A673 (cell line): ENCODE results near the gene TEX53. TPM values are rescaled to one million over a fixed set of nuclear protein-coding genes. Genes with fewer than 3 reads are reported as not detected.

ENCODE experiments used
- BruUV-seq: library from RNA; stranded (reverse); fragments of 400-500 nt; replicated peaks from 2 replicates; lab custom pipeline; 2021; lab: Mats Ljungman, UMichigan
- CTCF ChIA-PET: fragments of 300-600 bp; sonication (Branson Sonifier 250); formaldehyde crosslinking; loops from one replicate; lab custom pipeline; 2022; ENCODE audit warnings: antibody characterized with exemption; lab: Charles Lee
- POLR2A ChIA-PET: fragments of 300-600 bp; sonication (Branson Sonifier 250); formaldehyde crosslinking; loops from one replicate; lab custom pipeline; 2022; ENCODE audit warnings: antibody characterized with exemption; ENCODE audit not compliant: low non-redundant PET; lab: Charles Lee
- DNase-seq: peaks from one replicate; pipeline ENCODE4 v3.0.0-alpha.2; 2015; ENCODE audit warnings: low spot score
- H3K27ac ChIP-seq: fragments of 200-600 bp; sonication (generic); 2 replicates; pipeline ENCODE4 v1.5.1; 2016; ENCODE audit warnings: mixed run types, low read depth, mild to moderate bottlenecking, mixed read lengths, antibody characterized with exemption, low read length; ENCODE audit not compliant: poor library complexity, severe bottlenecking
- H3K27me3 ChIP-seq: fragments of 200-600 bp; sonication (generic); replicated peaks from 2 replicates; pipeline ENCODE4 v1.6.1; 2017; ENCODE audit warnings: mixed run types, low read depth, mild to moderate bottlenecking, mixed read lengths, antibody characterized with exemption, low read length; ENCODE audit not compliant: insufficient read depth, poor library complexity
- H3K36me3 ChIP-seq: fragments of 200-600 bp; sonication (generic); 2 replicates; pipeline ENCODE4 v1.6.1; 2016; ENCODE audit warnings: mixed run types, mild to moderate bottlenecking, mixed read lengths, antibody characterized with exemption, low read length; ENCODE audit not compliant: insufficient read depth, poor library complexity, severe bottlenecking
- H3K4me1 ChIP-seq: fragments of 200-600 bp; sonication (generic); 2 replicates; pipeline ENCODE4 v1.6.1; 2017; ENCODE audit warnings: mixed run types, mild to moderate bottlenecking, mixed read lengths, antibody characterized with exemption, low read length; ENCODE audit not compliant: insufficient read depth, poor library complexity, severe bottlenecking
- H3K4me3 ChIP-seq: fragments of 200-600 bp; sonication (generic); 2 replicates; pipeline ENCODE4 v1.5.1; 2016; ENCODE audit warnings: low read depth, mixed run types, mild to moderate bottlenecking, mixed read lengths, low read length; ENCODE audit not compliant: poor library complexity, severe bottlenecking
- H3K9me3 ChIP-seq: fragments of 200-600 bp; sonication (generic); 2 replicates; pipeline ENCODE4 v1.6.1; 2016; ENCODE audit warnings: mixed run types, low read depth, mild to moderate bottlenecking, mixed read lengths, antibody characterized with exemption, low read length; ENCODE audit not compliant: poor library complexity, severe bottlenecking
- CTCF ChIP-seq: fragments of 300-800, 200-600 bp; sonication (generic); conservative IDR thresholded peaks from 2 replicates; pipeline ENCODE4 v1.5.1; 2017; ENCODE audit warnings: low read depth, mild to moderate bottlenecking, antibody characterized with exemption, low read length, moderate library complexity, mixed read lengths
- EZH2 ChIP-seq: fragments of 200-600 bp; sonication (generic); IDR thresholded peaks from 2 replicates; pipeline ENCODE4 v1.6.1; 2017; ENCODE audit warnings: borderline replicate concordance, low read depth, mild to moderate bottlenecking, mixed read lengths, antibody characterized with exemption, low read length; ENCODE audit not compliant: poor library complexity, severe bottlenecking
- intact Hi-C: fragments of 100-400 bp; cut with micrococcal nuclease; formaldehyde crosslinking; loops from one replicate; pipeline ENCODE4 v1.10.0; 2022; ENCODE audit not compliant: unreplicated experiment
- total RNA-seq: library from RNA; stranded (reverse); gene quantifications from 2 replicates; pipeline ENCODE4 v1.2.3, GENCODE V29; 2021

Gene TEX53
- total RNA-seq, 1 experiment from 2014 or later = not detected

- BruUV-seq = no TSS peak
- no peaks in the 10 kb centered on the region for H3K9me3 ChIP-seq
- ChIA-PET POLR2A (interaction anchor here (0.6 kb wide), 1 partner anchor 1184 kb away, joined by 3 read pairs; no protein-coding TSS in a partner anchor), CTCF (no interaction called here)
- H3K4me3 ChIP-seq = no peak overlapping the region
- no peak for DNase-seq
- intact Hi-C loops = no loop called here
- no peak overlapping the region for H3K27ac ChIP-seq
- no peaks in the 10 kb centered on the region for H3K36me3 ChIP-seq
- H3K4me1 ChIP-seq = no peaks in the 10 kb centered on the region
- TF ChIP-seq EZH2 (no peak), CTCF (no peak)
- no peaks in the 10 kb centered on the region for H3K27me3 ChIP-seq
These were observed 40.3 kb upstream of the TEX53 start for GRCh38 chr9:114697951-114698351.

GRCh38 chr9:114696814-114697544 is 39.4 kb upstream of the TEX53 start:
- CTCF ChIA-PET = interaction anchor here (1.0 kb wide), 1 partner anchor 18 kb away, joined by 3 read pairs; no protein-coding TSS in a partner anchor
- Histone ChIP-seq H3K27me3 (no peaks in the 10 kb centered on the region), H3K36me3 (no peaks in the 10 kb centered on the region), H3K9me3 (no peaks in the 10 kb centered on the region), H3K4me1 (no peaks in the 10 kb centered on the region), H3K27ac (no peak overlapping the region), H3K4me3 (no peak overlapping the region)
- DNase-seq = no peak
- no TSS peak for BruUV-seq
- no peak for TF ChIP-seq EZH2
- no peak for TF ChIP-seq CTCF
- intact Hi-C loops = no loop called here
- POLR2A ChIA-PET = no interaction called here

- Histone ChIP-seq H3K4me3 (no peak overlapping the region), H3K4me1 (no peaks in the 10 kb centered on the region), H3K27me3 (no peaks in the 10 kb centered on the region), H3K27ac (no peak overlapping the region), H3K36me3 (no peaks in the 10 kb centered on the region), H3K9me3 (no peaks in the 10 kb centered on the region)
- no TSS peak for BruUV-seq
- ChIA-PET POLR2A (no interaction called here), CTCF (no interaction called here)
- no peak for DNase-seq
- intact Hi-C loops = no loop called here
- TF ChIP-seq CTCF (no peak), EZH2 (no peak)
These were observed 38.3 kb upstream of the TEX53 start for GRCh38 chr9:114695948-114696347.
